ENCODE measurements around the gene HPCAL4. TPM values are rescaled to one million over a fixed set of nuclear protein-coding genes. Genes with fewer than 3 reads are reported as not detected.

The HPCAL4 gene
- 1.1 TPM for polyA plus RNA-seq (2012; ENCODE audit: missing spikeins)

DNA sequence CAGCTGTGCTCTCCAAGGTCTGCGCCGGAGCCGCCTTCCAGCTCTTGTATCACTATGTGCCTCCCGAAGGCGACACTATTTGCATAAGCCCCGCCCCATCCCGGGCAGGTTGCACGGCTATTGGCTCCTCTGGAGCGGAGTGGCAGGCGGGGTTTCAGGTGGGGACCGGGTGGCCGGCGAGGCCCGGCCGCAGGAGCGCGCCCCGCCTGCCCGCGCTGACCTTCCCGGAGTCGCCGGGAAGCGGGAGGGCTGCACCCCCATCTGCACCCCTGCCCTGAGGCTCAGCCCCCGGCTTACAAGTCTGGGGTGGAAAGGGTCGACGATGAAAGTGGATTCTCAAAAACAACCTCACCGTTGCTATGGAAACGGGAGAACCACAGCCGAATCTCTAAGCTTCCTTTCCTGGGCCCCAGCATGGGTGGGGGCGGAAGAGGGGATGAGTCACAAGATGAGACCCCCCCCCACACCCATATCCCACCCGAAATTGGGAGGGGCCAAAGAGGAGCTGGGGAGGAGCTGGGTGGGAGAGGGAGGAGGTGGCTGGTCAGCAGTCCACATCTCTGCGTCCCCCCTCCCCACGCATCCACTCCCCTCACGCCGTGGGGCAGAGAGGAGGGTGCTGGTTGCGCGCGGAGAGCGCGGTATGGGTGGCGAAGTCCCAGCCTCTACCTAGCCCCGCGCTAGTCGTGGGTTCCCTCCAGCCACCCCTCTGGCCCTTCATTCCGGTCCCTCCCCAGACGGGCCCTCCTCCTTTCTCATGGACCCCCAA, at the start of gene HPCAL4:
Gene HPCAL4, minus strand, starts transcription at position 51 of the 769 bp plus-strand sequence. CDS start 6,830 bp downstream, outside the sequence.
- no peak for TF ChIP-seq TAF1 (IDR thresholded peaks at IDR 0.05; ENCODE audit: borderline replicate concordance, low read depth, low read length)
- no peak for TF ChIP-seq POLR2A (IDR thresholded peaks at IDR 0.05; ENCODE audit: low read depth, low read length)
- TF ChIP-seq POLR2AphosphoS5 (IDR thresholded peaks at IDR 0.05; ENCODE audit: low read depth, low read length), result no peak
- peak; percentile 97 for FAIRE-seq
- peak; percentile 78 for DNase-seq (ENCODE audit: insufficient read length)

DNA sequence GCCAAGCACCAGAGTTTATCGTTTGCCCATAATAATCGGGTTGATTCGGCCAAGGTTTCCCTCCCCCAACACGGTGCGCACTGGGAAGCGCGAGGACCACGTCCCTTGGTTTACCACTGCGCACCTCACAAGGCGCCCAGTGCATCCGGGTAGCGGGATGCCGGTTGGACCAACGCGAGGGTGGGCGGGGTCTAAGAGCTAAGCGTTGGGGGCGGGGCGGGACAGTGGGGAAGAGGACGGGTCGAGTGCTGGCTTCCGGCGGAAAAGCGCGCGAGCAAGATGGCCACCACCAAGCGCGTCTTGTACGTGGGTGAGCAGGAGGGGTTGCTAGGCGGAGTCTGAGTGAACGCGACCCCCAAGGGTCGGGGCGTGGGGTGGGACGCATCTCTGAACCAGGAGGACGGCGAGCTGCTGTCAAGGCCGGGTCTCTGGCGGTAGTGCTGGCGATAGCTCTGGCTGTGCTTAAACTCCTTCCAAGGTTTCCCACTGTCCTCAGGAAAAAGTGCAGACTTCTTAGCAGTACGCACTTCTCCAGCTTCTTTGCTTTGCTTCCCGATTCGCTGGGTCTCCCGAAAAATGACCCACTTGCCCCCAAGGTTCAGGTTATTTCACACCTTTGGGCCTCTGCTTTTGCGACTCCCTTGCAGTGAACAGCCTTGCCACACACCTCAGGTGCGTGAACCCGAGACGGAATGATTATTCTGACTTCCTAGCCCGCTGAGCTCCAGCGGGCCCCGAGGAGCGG, 47.6 kb upstream of the HPCAL4 start, which contains the start of gene PPIE:
Gene PPIE, plus strand, starts transcription at position 261 of the 745 bp plus-strand sequence. Its CDS starts 19 bp downstream, at position 280.
- peak; percentile 99 for FAIRE-seq
- peak; percentile 83 for TF ChIP-seq TAF1 (IDR thresholded peaks at IDR 0.05; ENCODE audit: borderline replicate concordance, low read depth, low read length)
- TF ChIP-seq POLR2AphosphoS5 (IDR thresholded peaks at IDR 0.05; ENCODE audit: low read depth, low read length), result peak; percentile 92
- TF ChIP-seq POLR2A (IDR thresholded peaks at IDR 0.05; ENCODE audit: low read depth, low read length), result peak; percentile 95

DNA sequence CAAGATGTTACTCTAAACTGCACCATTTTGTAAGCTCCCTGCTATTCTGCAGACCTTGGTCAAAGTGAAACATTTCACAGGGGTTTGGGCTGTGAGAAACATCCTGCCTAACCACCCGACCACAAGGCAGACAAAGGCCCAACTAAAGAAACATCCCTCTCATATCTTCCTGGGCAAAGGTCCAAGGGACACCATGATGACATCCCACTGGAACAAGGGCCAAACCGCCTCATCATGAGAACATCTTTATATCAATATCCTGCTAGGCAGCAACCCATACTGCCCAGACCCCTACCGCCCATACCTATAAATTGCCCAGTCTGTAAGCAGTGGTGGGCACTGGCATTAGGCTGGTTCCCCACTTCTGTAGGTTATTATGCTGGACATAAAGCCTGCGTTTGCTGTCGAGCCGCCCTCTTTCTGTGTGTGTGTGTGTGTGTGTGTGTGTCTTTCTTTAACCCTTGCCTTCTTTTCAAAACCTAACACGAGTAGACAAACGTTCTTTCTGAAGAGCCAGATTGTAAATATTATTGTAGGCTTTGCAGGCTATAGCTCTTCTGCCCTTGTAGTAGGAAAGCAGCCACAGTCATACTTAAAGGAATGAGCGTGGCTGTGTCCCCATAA, 46.4 kb upstream of the HPCAL4 start:
- TF ChIP-seq TAF1 (IDR thresholded peaks at IDR 0.05; ENCODE audit: borderline replicate concordance, low read depth, low read length), result no peak
- no peak for TF ChIP-seq POLR2A (IDR thresholded peaks at IDR 0.05; ENCODE audit: low read depth, low read length)
- TF ChIP-seq POLR2AphosphoS5 (IDR thresholded peaks at IDR 0.05; ENCODE audit: low read depth, low read length), result no peak
- DNase-seq (ENCODE audit: insufficient read length) (no peak), FAIRE-seq (peak; percentile 54)

More for the DNA sequence above, 47.6 kb upstream of the HPCAL4 start, which contains the start of gene PPIE:
- DNase-seq (ENCODE audit: insufficient read length), result peak; percentile 88

DNA sequence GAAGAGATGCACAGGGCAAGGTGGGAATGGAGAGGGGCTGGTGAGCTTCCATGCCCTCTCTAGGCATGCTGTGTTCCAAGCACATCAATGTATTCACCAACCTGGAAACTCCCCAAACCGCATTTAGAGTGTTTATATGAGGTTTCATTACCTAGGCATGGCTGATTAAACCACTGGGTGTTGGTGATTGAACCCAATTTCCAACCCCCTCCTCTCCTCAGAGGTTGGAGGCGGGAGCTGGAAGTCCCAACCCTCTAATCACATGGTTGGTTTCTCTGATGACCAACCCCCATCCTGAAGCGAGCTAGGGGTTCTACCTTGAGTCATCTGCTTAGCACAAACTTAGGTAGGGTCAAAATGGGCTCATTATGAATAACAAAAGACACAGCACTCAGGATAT, 44.5 kb upstream of the HPCAL4 start:
- DNase-seq (ENCODE audit: insufficient read length) (no peak), FAIRE-seq (no peak)
- no peak for TF ChIP-seq POLR2A (IDR thresholded peaks at IDR 0.05; ENCODE audit: low read depth, low read length)
- TF ChIP-seq TAF1 (IDR thresholded peaks at IDR 0.05; ENCODE audit: borderline replicate concordance, low read depth, low read length), result no peak
- no peak for TF ChIP-seq POLR2AphosphoS5 (IDR thresholded peaks at IDR 0.05; ENCODE audit: low read depth, low read length)

DNA sequence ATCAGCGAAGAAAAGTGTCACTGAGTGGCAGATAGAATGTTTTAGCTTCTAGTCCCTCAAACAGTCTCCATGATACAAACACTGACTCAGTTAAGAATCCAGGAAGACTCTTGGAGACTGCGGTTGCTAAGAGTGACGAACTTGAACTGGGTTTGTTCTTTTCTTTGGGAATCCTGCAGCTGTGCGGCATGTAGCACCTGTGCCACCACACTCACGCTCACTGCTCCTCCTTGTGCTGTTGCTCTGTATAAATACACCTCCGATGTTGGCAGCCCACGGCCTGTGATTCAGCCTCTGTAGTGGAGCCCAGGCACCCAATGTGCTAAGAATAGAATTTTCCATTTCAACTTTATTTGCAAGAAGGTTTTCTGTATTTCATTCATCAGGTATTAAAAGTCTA, 41.9 kb upstream of the HPCAL4 start:
- TF ChIP-seq POLR2AphosphoS5 (IDR thresholded peaks at IDR 0.05; ENCODE audit: low read depth, low read length), result no peak
- no peak for TF ChIP-seq TAF1 (IDR thresholded peaks at IDR 0.05; ENCODE audit: borderline replicate concordance, low read depth, low read length)
- no peak for TF ChIP-seq POLR2A (IDR thresholded peaks at IDR 0.05; ENCODE audit: low read depth, low read length)
- FAIRE-seq (peak; percentile 44), DNase-seq (ENCODE audit: insufficient read length) (no peak)

DNA sequence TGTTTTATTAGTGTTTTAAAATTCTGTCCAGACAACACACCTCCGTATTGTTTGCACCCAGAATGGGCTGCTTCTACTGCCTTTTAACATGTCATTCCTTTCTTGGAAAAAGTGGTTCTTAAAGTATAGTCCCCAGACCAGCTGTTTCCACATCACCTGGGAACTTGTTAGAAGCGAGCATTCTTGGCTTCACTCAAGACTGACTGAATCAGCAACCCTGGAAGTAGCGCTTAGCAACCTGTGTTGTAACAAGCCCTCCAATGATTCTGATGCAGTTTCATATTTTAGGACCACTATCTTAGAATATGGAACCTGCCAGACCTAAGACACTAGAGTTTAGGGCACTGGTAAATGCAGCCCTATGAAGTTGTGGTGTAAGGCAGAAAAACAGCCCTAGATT, 41.5 kb upstream of the HPCAL4 start:
- no peak for DNase-seq (ENCODE audit: insufficient read length)
- TF ChIP-seq TAF1 (IDR thresholded peaks at IDR 0.05; ENCODE audit: borderline replicate concordance, low read depth, low read length), result no peak
- no peak for TF ChIP-seq POLR2AphosphoS5 (IDR thresholded peaks at IDR 0.05; ENCODE audit: low read depth, low read length)
- TF ChIP-seq POLR2A (IDR thresholded peaks at IDR 0.05; ENCODE audit: low read depth, low read length), result no peak
- FAIRE-seq, result no peak

DNA sequence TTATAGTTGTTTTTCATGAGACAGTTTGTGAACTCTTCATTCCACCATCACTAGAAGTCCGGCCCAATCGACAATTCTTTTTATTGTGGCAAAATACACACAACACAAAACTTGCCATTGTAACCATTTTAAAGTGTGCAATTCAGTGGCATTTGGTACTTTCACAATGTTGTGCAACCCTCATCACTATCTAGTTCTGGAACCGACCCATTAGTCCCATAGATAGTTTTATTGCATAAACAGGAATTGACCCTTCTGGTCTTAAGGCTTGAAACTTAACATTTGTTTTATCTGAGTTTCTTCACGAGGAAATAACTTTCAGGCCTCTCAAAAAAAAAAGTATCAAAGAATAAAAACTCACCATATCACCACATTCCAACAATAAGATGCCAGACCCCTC, 38.6 kb upstream of the HPCAL4 start:
- FAIRE-seq (peak; percentile 27), DNase-seq (ENCODE audit: insufficient read length) (no peak)
- TF ChIP-seq TAF1 (IDR thresholded peaks at IDR 0.05; ENCODE audit: borderline replicate concordance, low read depth, low read length) (no peak), POLR2A (IDR thresholded peaks at IDR 0.05; ENCODE audit: low read depth, low read length) (no peak), POLR2AphosphoS5 (IDR thresholded peaks at IDR 0.05; ENCODE audit: low read depth, low read length) (no peak)

DNA sequence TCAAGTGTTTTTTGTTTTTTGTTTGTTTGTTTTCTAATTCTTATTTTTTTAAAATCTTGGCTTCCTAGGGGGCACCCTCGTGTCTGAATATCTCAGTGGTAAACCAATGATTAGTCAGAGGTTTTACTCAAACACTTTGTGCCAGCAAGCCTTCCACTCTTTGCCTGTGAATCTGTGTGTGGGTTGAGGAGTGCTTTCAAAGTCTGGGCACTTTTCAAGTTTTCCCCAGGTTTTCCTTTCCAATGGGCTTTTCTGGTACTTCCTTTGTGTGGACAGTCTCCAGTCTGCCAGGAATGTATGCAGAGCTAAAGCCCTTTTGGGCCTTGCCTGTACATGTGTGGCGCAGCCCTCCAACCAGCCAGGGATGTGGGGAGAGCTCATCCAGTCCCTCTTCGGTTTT, 37.8 kb upstream of the HPCAL4 start:
- DNase-seq (ENCODE audit: insufficient read length) (no peak), FAIRE-seq (no peak)
- TF ChIP-seq POLR2A (IDR thresholded peaks at IDR 0.05; ENCODE audit: low read depth, low read length), result no peak
- TF ChIP-seq POLR2AphosphoS5 (IDR thresholded peaks at IDR 0.05; ENCODE audit: low read depth, low read length), result no peak
- TF ChIP-seq TAF1 (IDR thresholded peaks at IDR 0.05; ENCODE audit: borderline replicate concordance, low read depth, low read length), result no peak

DNA sequence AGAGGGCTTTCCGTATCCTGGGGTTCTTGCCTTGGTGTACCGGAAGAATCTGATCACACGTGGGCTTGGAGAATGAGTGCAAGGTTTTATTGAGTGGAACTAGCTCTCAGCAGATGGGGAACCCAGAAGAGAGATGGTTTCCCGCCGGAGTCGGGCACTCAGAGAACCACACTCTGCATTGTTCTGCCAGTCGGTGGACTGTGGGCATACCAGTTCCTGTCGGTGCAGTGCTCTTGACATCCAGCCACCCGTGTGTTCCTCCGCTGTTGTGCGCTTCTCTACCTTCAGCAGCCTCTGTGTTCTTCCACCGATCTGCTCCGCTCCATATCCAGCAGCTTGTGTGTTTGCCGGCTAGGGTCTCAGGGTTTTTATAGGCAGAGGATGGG, 36.7 kb upstream of the HPCAL4 start:
- DNase-seq (ENCODE audit: insufficient read length) (no peak), FAIRE-seq (peak; percentile 83)
- TF ChIP-seq POLR2A (IDR thresholded peaks at IDR 0.05; ENCODE audit: low read depth, low read length), result no peak
- TF ChIP-seq TAF1 (IDR thresholded peaks at IDR 0.05; ENCODE audit: borderline replicate concordance, low read depth, low read length), result no peak
- TF ChIP-seq POLR2AphosphoS5 (IDR thresholded peaks at IDR 0.05; ENCODE audit: low read depth, low read length), result no peak

DNA sequence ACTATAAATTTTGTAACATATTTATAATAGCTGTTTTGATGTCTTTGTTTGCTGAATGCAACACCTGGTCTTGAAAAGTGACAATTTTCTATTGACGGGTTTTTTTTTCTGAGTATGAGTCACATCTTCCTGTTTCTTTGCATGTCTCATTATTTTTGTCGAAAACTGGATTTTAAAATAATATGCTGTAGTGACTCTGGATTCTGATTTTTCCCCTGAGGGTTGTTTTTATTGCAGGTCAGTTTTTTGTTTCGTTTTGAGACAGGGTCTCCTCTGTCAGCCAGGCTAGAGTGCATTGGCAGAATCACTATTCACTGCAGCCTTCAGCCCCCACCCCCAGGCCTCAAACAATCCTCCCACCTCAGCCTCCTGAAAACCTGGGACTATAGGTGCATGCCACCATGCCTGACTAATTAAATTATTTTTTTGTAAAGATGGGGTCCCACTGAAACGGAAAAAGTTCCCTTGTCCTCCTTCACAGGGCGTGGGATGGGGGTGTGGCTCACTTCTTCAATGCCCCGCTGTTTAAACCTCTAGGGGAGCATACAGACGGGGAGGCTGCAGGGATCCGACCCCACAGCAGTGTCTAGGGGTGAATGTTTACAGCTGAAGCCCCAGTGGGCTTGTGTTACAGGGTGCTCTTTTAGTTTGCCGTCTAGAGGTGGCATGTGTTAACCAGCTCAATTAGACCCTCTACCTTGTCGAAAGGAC, 36.1 kb upstream of the HPCAL4 start:
- FAIRE-seq, result peak; percentile 46
- TF ChIP-seq TAF1 (IDR thresholded peaks at IDR 0.05; ENCODE audit: borderline replicate concordance, low read depth, low read length) (no peak), POLR2A (IDR thresholded peaks at IDR 0.05; ENCODE audit: low read depth, low read length) (no peak), POLR2AphosphoS5 (IDR thresholded peaks at IDR 0.05; ENCODE audit: low read depth, low read length) (no peak)
- DNase-seq (ENCODE audit: insufficient read length), result no peak

DNA sequence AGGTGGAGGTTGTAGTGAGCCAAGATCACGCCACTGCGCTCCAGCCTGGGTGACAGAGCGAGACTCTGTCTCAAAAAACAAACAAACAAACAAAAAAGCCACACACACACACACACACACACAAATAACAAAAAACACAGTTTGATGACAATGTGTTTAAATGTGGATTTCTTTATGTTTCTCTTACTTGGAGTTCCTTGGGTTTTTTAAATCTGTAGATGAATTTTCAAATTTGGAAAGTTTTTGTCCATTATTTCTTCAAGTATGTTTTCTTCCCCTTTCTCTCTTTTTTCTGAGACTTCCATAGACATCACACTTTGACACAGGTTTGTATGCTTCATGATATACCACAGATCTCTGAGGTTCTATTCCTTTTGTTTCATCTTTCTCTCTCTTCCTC, 35.4 kb upstream of the HPCAL4 start:
- TF ChIP-seq TAF1 (IDR thresholded peaks at IDR 0.05; ENCODE audit: borderline replicate concordance, low read depth, low read length), result no peak
- no peak for TF ChIP-seq POLR2AphosphoS5 (IDR thresholded peaks at IDR 0.05; ENCODE audit: low read depth, low read length)
- TF ChIP-seq POLR2A (IDR thresholded peaks at IDR 0.05; ENCODE audit: low read depth, low read length), result no peak
- FAIRE-seq, result no peak
- no peak for DNase-seq (ENCODE audit: insufficient read length)
